ENCODE measurements around the gene PSMD14.

Gene PSMD14

DNA sequence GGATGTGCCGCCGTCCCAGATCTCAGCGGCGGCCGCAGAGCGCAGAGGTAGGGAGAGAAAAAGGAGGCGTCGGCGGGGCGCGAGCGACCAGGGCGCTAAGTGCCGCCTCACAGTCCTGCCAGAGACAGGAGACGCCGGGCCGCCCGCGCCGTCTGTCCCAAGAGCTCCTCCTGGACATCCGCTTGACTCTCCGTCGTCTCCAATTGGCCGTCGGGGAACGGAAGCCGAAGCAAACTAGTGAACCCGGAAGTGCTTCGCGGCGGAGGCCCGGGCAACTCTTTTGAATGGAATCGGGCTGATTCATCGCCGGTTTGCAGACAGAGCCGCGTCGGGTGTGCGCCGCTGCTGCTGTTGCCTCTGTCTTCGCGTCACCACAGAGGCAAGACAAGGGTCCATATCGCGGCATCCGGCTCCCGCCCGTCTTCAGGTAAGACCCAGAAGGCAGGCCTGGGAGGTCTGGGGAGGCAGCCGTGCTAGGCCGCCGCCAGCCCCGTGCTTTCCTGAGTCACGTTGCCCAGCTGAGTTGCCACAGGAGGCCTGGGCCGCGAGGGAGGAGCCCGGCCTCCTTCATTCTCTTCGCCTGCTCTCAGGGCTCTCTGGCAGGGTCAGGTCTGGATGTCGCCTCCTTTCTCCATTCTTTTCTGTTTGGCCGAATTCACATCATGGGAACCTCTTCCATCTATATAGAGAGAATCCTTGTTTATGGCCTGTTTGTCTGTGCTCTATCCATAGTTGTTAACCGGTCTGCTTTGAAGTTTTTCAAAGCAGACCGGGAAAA is at the start of gene PSMD14:
Gene PSMD14 (plus strand): TSS at position 248 of the 778 bp plus-strand sequence. CDS start 10,401 bp downstream, outside the sequence.
- CTCF ChIA-PET: interaction anchor here (0.6 to 1.0 kb wide), 3 partner anchors 11 to 524 kb away, joined by 3 to 4 read pairs (median 3); no protein-coding TSS in a partner anchor
- TF ChIP-seq ZBTB26 (tag by site-specific recombination; optimal IDR thresholded peaks at IDR 0.05) (peak; percentile 48), ZNF426 (tag by site-specific recombination; IDR thresholded peaks at IDR 0.05) (no peak), ZNF639 (tag by site-specific recombination; IDR thresholded peaks at IDR 0.05) (peak; percentile 50; the same call in 1 of the 2 replicates), TRIM28 (IDR thresholded peaks at IDR 0.05; ENCODE audit: borderline replicate concordance, low read length) (peak; percentile 90; the same call in 1 of the 2 replicates), ZBTB20 (tag by site-specific recombination; IDR thresholded peaks at IDR 0.05) (peak; percentile 54; the same call in 1 of the 2 replicates), ZNF580 (tag by site-specific recombination; IDR thresholded peaks at IDR 0.05) (no peak), SCRT2 (tag by site-specific recombination; IDR thresholded peaks at IDR 0.05) (peak; percentile 42; the same call in 1 of the 2 replicates), ZNF174 (tag by site-specific recombination; IDR thresholded peaks at IDR 0.05) (no peak), SP7 (tag by site-specific recombination; IDR thresholded peaks at IDR 0.05) (peak; percentile 79), GLI2 (tag by site-specific recombination; IDR thresholded peaks at IDR 0.05; ENCODE audit: borderline replicate concordance, low read depth) (no peak), ZNF23 (tag by site-specific recombination; IDR thresholded peaks at IDR 0.05; ENCODE audit: borderline replicate concordance) (no peak), FEZF1 (tag by site-specific recombination; IDR thresholded peaks at IDR 0.05) (no peak), ZNF121 (tag by site-specific recombination; IDR thresholded peaks at IDR 0.05) (no peak), ZNF629 (tag by site-specific recombination; IDR thresholded peaks at IDR 0.05) (peak; percentile 61; the same call in 1 of the 2 replicates), ZNF513 (tag by site-specific recombination; IDR thresholded peaks at IDR 0.05) (no peak), ZEB2 (tag by site-specific recombination; IDR thresholded peaks at IDR 0.05) (peak; percentile 58; the same call in 1 of the 2 replicates), ZNF24 (tag by site-specific recombination; IDR thresholded peaks at IDR 0.05) (peak; percentile 40; the same call in 1 of the 2 replicates), ZSCAN16 (tag by site-specific recombination; IDR thresholded peaks at IDR 0.05) (no peak), PRDM1 (tag by site-specific recombination; IDR thresholded peaks at IDR 0.05) (no peak), REPIN1 (tag by site-specific recombination; IDR thresholded peaks at IDR 0.05; ENCODE audit: low read depth) (0 out of 2 replicates have a peak, but pooled peaks have one; percentile 47), HOXD13 (CRISPR knock-in tag; IDR thresholded peaks at IDR 0.05; ENCODE audit: borderline replicate concordance) (peak; percentile 60; the same call in 1 of the 2 replicates), ZNF157 (tag by site-specific recombination; IDR thresholded peaks at IDR 0.05) (no peak), SETDB1 (IDR thresholded peaks at IDR 0.05; ENCODE audit: insufficient read length, low read length) (peak; percentile 57), ZNF670 (tag by site-specific recombination; IDR thresholded peaks at IDR 0.05; ENCODE audit: low read depth) (no peak), ZNF501 (tag by site-specific recombination; IDR thresholded peaks at IDR 0.05) (peak; percentile 93), ZBTB48 (tag by site-specific recombination; IDR thresholded peaks at IDR 0.05) (0 out of 2 replicates have a peak, but pooled peaks have one; percentile 25)
- TF ChIP-seq, protein P1, sequence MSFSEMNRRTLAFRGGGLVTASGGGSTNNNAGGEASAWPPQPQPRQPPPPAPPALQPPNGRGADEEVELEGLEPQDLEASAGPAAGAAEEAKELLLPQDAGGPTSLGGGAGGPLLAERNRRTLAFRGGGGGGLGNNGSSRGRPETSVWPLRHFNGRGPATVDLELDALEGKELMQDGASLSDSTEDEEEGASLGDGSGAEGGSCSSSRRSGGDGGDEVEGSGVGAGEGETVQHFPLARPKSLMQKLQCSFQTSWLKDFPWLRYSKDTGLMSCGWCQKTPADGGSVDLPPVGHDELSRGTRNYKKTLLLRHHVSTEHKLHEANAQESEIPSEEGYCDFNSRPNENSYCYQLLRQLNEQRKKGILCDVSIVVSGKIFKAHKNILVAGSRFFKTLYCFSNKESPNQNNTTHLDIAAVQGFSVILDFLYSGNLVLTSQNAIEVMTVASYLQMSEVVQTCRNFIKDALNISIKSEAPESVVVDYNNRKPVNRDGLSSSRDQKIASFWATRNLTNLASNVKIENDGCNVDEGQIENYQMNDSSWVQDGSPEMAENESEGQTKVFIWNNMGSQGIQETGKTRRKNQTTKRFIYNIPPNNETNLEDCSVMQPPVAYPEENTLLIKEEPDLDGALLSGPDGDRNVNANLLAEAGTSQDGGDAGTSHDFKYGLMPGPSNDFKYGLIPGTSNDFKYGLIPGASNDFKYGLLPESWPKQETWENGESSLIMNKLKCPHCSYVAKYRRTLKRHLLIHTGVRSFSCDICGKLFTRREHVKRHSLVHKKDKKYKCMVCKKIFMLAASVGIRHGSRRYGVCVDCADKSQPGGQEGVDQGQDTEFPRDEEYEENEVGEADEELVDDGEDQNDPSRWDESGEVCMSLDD (tag by site-specific recombination; IDR thresholded peaks at IDR 0.05): no peak
- TF ChIP-seq, protein P2, sequence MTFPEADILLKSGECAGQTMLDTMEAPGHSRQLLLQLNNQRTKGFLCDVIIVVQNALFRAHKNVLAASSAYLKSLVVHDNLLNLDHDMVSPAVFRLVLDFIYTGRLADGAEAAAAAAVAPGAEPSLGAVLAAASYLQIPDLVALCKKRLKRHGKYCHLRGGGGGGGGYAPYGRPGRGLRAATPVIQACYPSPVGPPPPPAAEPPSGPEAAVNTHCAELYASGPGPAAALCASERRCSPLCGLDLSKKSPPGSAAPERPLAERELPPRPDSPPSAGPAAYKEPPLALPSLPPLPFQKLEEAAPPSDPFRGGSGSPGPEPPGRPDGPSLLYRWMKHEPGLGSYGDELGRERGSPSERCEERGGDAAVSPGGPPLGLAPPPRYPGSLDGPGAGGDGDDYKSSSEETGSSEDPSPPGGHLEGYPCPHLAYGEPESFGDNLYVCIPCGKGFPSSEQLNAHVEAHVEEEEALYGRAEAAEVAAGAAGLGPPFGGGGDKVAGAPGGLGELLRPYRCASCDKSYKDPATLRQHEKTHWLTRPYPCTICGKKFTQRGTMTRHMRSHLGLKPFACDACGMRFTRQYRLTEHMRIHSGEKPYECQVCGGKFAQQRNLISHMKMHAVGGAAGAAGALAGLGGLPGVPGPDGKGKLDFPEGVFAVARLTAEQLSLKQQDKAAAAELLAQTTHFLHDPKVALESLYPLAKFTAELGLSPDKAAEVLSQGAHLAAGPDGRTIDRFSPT (tag by site-specific recombination; IDR thresholded peaks at IDR 0.05): peak; percentile 18; the same call in 1 of the 2 replicates

More for the DNA sequence above, at the start of gene PSMD14:
- Histone ChIP-seq H3K4me3 (ENCODE audit: low read depth, low read length) (peak within 1 kb of the TSS; percentile 98), H3K36me3 (ENCODE audit: control insufficient read depth in 2 of 2, insufficient read depth in 1 of 2, low read length in 2 of 2) (peaks cover 0 to 8% of the 10 kb centered on the region in 2 experiments; a peak in 2 of 3 replicates), H3K27ac (ENCODE audit: extremely low read depth, low read depth, low read length) (peak within 1 kb of the TSS; percentile 78), H3K9me3 (ENCODE audit: control insufficient read depth, insufficient read depth, low read depth, low read length) (no peaks in the 10 kb centered on the region), H3K4me1 (ENCODE audit: control insufficient read depth, insufficient read depth, low read length) (no peaks in the 10 kb centered on the region)
- POLR2A ChIA-PET: interaction anchor here (0.6 to 1.6 kb wide), 16 partner anchors 8 to 108 kb away, joined by 3 to 9 read pairs (median 3); partner anchors contain the start of gene TBR1

All from HEK293 (cell line).